GM12891 (cell line): ENCODE measurements around the gene PTH2R.
"Not testable (repeated sequence)": the region's sequence is repeated elsewhere in the genome, so short reads cannot be mapped to it uniquely, and the experiment has no call there.

Source experiments
- DNase-seq: peaks from one replicate; pipeline ENCODE4 v3.0.0; 2011; ENCODE audit warnings: low spot score; ENCODE audit not compliant: insufficient read length
- FAIRE-seq: peaks from 2 replicates; lab custom pipeline; 2011; peaks lifted over from hg19 to GRCh38; lab: Jason Lieb, UNC
- PAX5 ChIP-seq: IDR thresholded peaks from 2 replicates; pipeline ENCODE4 v1.6.1; 2011; ENCODE audit warnings: low read length, moderate library complexity, mild to moderate bottlenecking; ENCODE audit not compliant: insufficient read depth, severe bottlenecking
- POLR2A ChIP-seq: IDR thresholded peaks from 2 replicates; pipeline ENCODE4 v1.6.1; 2011; ENCODE audit warnings: low read depth, low read length, control low read depth
- POLR2AphosphoS5 ChIP-seq: IDR thresholded peaks from 2 replicates; pipeline ENCODE4 v1.6.1; 2011; ENCODE audit warnings: low read depth, low read length, control low read depth
- POU2F2 ChIP-seq: IDR thresholded peaks from 2 replicates; pipeline ENCODE4 v1.6.1; 2011; ENCODE audit warnings: low read depth, mild to moderate bottlenecking, control low read depth, low read length, moderate library complexity
- SPI1 ChIP-seq: IDR thresholded peaks from 2 replicates; pipeline ENCODE4 v1.6.1; 2011; ENCODE audit warnings: low read depth, low read length, control low read depth
- TAF1 ChIP-seq: IDR thresholded peaks from 2 replicates; pipeline ENCODE4 v1.6.1; 2011; ENCODE audit warnings: low read depth, low read length, control low read depth

Gene PTH2R

GRCh38 chr2:208482453-208483015, 75.9 kb downstream of the PTH2R start:
- not testable (repeated sequence) for DNase-seq, FAIRE-seq
- TF ChIP-seq SPI1: peak; percentile 87

GRCh38 chr2:208485390-208485789, 78.8 kb downstream of the PTH2R start:
- FAIRE-seq (no peak), DNase-seq (no peak)
- TF ChIP-seq POLR2A (no peak), POU2F2 (no peak), SPI1 (no peak), TAF1 (no peak), POLR2AphosphoS5 (no peak), PAX5 (no peak)

DNA sequence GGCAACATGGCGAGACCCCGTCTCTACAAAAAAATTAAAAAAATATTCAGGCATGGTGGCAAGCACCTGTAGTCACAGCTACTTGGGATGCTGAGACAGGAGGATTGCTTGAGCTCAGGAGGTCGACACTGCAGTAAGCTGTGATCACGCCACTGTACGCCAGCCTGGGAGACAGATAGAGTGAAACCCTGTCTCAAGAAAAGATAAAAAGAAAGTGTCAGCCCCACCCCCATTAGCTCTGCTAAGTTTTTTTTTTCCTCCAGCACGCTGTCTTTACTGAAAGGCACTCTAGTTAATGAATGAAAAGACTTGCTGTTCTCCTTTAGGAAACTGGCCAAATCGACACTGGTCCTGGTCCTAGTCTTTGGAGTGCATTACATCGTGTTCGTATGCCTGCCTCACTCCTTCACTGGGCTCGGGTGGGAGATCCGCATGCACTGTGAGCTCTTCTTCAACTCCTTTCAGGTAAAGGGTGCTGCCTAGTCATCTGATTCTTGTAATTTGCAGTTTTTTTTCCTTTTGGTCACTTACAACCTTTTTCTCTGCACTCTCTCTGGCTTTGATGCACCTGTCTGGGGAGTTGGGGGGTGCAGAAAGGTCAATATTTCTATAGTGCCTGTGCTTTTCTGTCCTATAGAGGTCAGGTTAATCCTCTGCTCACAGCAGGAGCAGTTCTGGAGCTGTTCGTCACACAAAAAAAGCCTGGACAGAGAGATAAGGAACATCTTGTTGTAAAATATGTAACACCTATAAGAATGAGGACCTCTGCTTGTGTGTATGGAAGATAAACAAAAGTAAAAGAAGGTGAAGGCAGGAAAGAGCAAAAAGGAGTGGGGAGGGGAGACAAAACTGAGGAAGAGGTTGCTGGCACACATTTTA, 82.3 kb downstream of the PTH2R start:
- FAIRE-seq (no peak), DNase-seq (no peak)
- TF ChIP-seq TAF1 (no peak), SPI1 (no peak), POLR2A (no peak), PAX5 (no peak), POLR2AphosphoS5 (no peak), POU2F2 (no peak)

DNA sequence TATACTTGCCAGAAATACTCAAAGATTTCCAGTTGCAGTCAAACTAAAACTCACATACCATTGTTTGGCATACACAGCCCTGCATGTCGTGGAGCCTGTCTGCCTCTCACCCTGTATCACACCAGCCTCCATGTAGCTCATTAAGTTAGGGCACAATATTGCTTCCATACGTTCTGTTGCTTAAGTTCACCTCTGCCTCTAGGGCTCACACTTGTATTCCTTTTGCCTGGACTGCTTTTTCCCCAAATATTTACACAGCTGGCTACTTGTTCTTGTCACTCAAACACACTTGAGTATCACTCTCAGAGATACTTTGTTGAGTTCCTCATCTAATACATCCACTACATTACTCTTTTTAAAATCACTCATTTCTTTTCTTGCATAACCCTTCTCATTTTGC, 83.1 kb downstream of the PTH2R start:
- DNase-seq (no peak), FAIRE-seq (no peak)
- TF ChIP-seq POLR2A: no peak

GRCh38 chr2:208490492-208490891, 83.9 kb downstream of the PTH2R start:
- no peak for FAIRE-seq
- no peak for DNase-seq
- no peak for TF ChIP-seq POU2F2
- no peak for TF ChIP-seq POLR2AphosphoS5
- no peak for TF ChIP-seq SPI1
- TF ChIP-seq PAX5: no peak
- no peak for TF ChIP-seq POLR2A
- no peak for TF ChIP-seq TAF1

DNA sequence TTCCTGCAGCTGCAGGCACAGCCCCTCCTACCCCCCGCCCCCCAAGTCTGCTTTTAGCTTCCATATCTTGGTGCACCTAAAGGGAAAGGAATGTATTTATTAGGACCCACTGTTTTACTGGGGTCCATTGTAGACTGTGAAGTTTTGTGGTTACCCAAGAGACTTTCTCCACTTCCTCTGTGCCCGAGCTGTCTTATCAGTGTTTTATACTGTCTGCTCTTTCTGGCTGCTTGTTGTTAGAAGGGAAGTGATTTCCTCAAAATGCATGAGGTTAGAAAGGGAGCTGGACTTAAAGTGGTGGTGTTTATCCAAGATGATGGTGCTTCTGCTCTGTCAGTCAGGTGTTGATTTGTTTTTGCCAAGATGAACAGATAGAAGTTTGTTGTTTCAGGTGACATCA, 85.0 kb downstream of the PTH2R start:
- DNase-seq (no peak), FAIRE-seq (no peak)
- TF ChIP-seq TAF1 (no peak), SPI1 (no peak), POLR2AphosphoS5 (no peak), POU2F2 (no peak), PAX5 (no peak), POLR2A (no peak)

DNA sequence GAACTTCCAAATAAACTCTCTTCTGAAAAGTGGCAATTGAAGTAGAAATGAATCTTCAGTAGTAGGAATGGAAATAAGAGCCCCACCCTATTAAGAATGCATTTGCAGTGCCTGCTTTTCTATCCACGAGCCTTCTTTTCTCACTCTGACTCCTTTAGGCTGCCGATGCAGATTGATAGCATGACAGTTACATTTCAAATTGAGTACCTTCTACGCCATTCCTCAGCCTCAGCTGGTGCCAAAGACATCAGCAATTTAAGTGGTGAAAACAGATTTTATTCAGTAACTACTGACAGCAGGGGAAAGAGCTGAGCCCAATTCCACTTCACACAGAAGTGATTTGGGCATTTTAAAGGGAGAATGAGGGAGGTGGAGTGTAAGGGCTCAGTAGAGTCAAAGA, 85.5 kb downstream of the PTH2R start:
- no peak for FAIRE-seq
- no peak for DNase-seq
- TF ChIP-seq TAF1: no peak
- TF ChIP-seq PAX5: no peak
- TF ChIP-seq POU2F2: no peak
- TF ChIP-seq SPI1: no peak
- no peak for TF ChIP-seq POLR2AphosphoS5
- no peak for TF ChIP-seq POLR2A

DNA sequence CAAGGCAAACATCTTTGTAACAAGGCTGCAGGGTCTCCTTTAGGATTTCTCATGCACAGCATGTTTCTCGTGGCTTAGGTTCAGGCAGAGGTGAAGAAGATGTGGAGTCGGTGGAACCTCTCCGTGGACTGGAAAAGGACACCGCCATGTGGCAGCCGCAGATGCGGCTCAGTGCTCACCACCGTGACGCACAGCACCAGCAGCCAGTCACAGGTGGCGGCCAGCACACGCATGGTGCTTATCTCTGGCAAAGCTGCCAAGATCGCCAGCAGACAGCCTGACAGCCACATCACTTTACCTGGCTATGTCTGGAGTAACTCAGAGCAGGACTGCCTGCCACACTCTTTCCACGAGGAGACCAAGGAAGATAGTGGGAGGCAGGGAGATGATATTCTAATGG, 86.6 kb downstream of the PTH2R start:
- no peak for TF ChIP-seq POU2F2
- TF ChIP-seq PAX5: no peak
- no peak for TF ChIP-seq POLR2AphosphoS5
- TF ChIP-seq SPI1: no peak
- no peak for TF ChIP-seq POLR2A
- no peak for TF ChIP-seq TAF1
- no peak for FAIRE-seq
- DNase-seq: no peak

- DNase-seq: no peak
- no peak for FAIRE-seq
- no peak for TF ChIP-seq POLR2A
- TF ChIP-seq TAF1: no peak
- TF ChIP-seq PAX5: no peak
- no peak for TF ChIP-seq POLR2AphosphoS5
- TF ChIP-seq POU2F2: no peak
- no peak for TF ChIP-seq SPI1
Measured at GRCh38 chr2:208496129-208496528, 89.5 kb downstream of the PTH2R start.

DNA sequence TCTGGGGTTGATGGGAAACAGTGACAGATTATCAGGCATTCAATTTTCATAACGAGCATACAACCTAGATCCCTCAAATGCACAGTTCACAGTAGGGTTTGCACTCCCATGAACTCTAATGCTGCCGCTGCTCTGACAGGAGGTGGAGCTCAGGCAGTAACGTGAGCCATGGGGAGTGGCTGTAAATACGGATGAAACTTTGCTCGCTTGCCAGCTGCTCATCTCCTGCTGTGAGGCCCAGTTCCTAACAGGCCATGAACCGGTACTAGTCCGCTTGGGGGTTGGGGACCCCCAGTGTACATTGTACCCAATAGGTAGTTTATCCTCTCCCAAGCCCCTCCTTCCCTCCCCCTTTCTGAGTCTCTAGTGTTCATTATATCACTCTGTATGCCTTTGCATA, 94.6 kb downstream of the PTH2R start:
- TF ChIP-seq PAX5 (no peak), POLR2AphosphoS5 (no peak), POLR2A (no peak), TAF1 (no peak), POU2F2 (no peak), SPI1 (no peak)
- FAIRE-seq: no peak

More for the DNA sequence above, 94.6 kb downstream of the PTH2R start:
- no peak for DNase-seq
